HG02763 (cell line): ENCODE measurements around the gene CAPZB.

ENCODE experiments used
- ATAC-seq: cut with Tn5 transposase; IDR thresholded peaks from one replicate; pipeline ENCODE4 v1.9.1; 2021; ENCODE audit warnings: mild to moderate bottlenecking, moderate library complexity; ENCODE audit not compliant: unreplicated experiment

CAPZB gene

DNA sequence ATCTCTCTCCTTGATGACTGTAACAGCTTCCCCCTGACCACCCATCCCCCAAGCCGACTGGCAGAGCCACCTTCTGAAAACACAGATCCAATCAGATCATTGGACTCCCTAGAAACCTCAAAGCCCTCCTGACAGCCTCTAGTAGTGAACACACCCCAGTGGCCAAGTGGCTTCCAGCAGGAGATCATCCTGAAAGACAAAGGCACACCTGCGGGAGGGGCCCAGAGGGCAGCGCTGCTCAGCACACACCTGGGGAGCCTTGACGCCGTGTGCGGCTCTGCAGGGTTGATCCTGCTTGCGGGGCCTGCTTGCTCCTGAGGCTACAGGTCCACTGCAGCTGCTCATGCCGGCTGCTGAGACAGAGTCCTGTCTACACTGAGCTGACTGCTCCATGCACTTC is 131.7 kb downstream of the CAPZB start:
- no peak for ATAC-seq

DNA sequence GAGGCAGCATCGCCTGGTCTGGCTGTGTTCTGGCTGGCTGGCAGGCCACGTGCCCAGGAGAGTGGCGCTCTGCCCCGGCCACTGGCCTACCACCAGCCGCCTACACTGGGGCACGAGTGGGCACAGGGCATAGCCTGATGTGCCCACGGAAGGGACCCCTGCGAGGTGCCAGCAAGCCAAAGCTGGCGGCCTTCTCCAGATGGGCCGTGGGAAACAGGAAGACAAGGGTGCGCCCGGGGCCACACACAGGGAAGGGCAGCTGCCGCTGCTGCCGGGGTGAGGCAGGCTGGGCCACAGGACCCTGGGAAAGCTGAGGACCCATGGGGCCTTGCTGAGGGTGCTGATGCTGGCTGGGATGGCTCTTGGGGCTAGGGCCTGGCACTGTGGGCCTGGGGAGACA is 132.5 kb downstream of the CAPZB start:
- no peak for ATAC-seq

DNA sequence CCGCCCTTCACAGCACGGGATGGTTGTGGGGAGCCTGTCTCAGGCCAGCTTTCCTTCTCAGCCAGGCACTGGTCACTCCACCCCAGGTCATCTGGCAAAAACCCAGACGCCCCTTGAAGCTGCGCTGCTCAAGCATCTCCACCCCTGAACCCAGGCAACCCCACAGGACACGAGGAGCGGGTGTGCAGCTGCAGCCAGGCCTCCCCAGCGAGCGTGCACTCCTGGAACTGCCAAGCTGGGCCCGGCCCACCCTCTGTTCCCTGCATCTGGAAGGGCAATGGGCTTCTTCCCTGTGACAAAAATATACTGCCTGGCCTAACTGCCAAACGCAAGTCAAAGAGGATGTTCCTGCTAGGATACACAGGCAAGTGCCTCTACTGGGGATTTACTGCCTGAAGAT is 133.5 kb downstream of the CAPZB start:
- no peak for ATAC-seq

DNA sequence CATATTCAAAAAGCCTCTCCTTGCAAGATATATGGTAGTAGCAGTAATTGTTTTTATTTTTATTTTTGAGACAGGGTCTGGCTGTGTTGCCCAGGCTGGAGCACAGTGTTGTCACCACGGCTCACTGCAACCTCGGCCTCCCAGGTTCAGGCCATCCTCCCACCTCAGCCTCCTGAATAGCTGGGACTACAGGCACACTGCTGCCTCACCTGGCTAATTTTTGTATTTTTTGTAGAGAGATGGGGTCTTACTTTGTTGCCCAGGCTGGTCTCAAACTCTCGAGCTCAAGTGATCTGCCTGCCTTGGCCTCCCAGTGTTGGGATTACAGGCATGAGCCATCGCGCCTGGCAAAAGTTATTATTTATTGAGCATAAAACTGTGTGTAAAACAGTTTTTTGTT is 134.8 kb downstream of the CAPZB start:
- no peak for ATAC-seq

DNA sequence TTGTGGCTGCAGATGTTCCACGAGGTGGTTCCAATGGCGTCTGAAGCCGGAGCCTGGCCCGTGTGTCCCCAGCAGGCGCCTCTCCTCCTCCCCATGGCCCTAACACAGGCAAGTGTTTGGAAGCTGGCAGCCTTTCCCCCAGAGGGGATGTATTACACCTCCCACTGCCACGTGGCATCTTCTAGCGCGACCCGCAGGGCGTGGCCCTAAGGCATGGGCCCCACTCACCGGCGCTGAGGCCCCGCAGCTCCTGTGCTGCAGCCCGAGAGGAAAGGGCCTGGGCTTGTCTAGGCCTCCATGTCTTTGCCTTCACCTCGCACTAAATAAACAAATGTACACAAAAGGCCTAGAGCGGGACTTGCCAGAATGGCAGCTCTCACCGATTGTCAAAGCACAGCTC is 135.3 kb downstream of the CAPZB start:
- no peak for ATAC-seq

DNA sequence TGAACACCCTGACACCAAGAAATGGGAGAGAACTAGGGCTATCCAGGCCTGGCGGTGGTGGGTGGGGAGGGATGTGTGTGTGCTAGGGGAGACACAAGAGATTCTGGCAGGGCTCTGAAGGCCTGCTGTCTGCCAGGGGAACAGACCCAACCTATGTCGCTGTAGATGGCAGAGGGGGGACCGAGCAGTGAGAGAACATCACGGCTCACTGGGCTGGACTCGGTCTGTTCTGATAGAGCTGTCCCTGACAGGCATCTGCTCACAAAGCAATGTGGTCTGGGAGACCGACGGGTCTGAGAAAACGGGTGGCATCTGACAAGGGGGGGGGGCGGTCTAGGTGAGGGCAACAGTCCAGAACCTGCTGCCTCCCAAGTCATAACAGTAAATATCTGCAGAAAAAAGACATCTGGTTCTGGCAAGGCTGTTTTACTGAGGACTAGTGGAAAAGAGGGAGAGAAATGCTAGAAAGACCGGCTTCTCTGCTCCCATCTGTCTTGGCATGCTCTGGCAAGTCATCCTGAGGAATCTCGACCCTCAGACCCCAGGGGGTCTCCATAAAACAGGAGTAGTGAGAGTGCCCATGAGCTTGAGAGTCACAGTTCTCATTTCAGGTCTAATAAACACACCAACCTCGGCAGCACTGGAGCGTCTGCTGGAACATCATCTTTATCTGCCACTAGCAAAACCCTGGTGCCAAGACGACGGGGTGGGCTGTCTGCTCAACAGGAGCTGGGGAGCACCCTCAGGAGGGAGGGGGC is 136.7 kb downstream of the CAPZB start:
- ATAC-seq, result no peak

DNA sequence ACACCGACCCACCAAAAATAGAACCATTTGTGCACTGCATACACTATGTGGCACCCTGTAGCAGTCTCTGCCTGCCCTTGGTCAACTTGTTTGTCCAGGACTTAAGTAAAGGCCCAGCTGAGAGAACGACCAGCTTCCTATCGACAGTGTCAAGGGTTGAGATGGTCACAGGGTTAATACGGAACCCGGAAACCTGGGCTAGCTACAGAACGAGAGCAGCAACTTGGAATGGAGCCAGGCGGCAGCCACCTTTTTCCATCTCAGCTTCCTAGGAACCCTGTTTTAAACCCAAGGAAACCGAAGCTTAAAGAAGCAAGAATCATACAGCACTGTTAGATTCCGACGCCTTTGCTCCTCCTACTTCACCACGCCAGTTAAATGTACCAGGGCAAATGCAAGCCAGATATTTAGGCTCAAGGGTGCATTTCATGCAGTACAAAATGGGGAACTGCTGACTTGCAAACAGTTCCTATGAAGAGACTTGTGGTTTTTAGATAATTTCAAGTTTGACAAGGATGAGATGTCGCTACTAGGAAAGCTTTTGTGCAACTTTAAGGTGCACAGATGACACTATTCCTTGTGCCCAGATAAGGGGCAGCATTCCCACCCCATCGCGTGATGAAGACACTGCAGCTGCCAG is 137.7 kb downstream of the CAPZB start:
- ATAC-seq, result no peak

DNA sequence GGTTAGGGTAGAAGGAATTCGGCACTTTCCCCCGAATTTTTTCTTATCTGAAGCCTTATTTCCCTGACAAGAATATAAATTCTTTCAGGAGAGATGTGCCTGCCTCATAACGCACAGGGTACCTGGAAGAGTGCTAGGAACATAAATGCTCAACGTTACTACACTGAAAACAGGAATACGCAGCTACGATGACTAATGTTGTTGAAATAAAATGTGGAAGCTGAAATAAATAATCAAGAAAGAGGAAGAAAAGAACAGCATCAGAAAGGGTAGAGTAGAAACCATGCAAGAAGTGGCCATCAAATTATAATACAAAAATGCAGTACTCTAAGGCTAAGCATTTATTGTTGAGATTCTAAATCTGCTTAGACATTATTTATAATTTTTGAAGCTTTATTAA is 139.3 kb downstream of the CAPZB start:
- ATAC-seq, result no peak

DNA sequence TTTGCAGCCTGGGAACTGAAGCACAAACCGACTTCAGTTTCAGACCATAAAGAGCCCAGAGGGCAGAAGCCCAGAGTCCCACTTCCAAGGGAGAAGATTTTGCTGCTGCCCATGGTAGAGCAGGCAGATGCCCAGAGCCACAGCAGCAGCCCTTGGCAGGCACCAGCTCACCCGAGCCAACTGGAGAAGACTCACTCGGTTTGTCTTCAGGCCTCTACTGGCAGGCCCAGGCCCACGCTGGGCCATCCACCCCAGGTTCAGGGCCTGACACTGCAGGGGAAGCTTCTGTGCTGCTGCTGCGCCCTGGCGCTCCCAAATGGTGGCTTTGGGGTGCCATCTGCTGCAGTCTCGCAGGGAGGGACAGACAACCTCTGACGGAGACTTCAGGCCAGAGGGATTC is 139.9 kb downstream of the CAPZB start:
- no peak for ATAC-seq

DNA sequence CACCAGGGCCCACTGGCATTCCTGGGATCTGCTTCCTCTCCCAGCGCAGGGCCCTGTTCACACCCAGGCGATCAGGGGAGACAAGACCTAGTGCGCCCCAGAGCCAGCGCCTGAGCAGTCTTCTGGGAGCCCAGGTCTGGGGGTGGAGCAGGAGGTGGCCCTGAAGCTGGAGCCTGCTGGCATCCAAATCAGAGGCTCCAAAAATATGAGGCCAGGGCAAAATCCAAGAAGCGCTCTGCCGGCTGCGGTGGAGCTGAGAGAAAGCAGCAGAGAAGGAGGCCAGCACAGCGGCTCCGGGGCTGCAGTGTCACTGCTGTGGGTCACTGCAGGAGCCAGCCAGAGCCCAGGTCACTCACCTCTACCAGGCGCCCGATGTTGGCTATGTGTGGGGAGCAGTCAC is 140.5 kb downstream of the CAPZB start:
- no peak for ATAC-seq

DNA sequence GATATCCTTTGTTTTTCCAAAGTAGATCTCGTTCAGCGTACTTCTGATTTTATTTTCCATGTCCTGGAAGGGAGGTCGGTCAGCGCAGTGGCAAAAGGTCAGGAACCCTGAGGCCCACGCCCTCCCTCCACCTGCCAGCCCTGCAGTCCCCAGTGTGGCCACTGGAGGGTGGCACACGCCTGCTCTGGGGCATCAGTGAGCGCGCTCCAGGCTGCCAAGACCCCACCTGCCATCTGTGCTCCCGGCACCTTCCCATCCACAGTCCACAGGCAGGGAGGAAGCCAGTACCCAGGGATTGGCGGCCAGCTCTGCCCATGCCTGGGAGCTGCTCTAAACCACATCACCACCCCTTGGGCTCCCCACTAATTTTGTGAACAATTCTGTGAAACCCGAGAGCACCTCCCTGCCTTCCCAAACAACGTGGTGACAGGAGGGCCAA is 140.9 kb downstream of the CAPZB start:
- ATAC-seq, result no peak

DNA sequence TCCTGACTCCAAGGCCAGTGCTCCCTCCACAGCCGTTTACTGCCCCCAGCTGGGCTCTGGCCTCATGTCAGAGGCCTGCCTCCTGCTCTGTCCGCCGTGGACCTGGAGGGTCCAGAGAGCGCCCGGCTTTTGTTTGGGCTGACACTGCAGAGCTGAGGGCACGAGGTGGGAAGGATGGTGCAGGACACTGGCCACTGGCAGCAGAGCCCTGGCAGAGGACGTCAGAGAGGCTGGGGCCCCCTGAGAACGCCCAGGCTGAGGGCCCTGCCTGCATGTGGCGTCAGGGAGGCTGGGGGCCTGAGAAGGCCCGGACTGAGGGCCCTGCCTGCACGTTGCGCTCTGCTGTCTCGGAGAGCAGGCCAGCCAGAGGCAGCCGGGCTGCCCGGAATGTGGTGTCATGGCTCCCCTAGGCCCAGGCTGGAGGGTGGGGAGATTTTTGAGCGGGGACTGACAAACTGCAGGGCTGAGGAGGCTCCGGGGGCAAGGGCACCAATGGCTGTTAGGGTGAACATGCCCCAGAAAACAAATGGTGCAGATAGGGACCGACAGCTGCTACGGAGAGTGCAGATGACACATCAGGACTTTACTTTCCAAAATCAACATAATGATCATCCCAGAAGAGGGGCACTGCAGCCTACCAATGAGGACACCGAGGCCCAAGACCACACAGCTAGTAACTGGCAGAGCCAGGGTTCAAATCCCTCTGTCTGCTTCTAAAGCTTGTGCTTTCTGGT is 141.6 kb downstream of the CAPZB start:
- no peak for ATAC-seq

DNA sequence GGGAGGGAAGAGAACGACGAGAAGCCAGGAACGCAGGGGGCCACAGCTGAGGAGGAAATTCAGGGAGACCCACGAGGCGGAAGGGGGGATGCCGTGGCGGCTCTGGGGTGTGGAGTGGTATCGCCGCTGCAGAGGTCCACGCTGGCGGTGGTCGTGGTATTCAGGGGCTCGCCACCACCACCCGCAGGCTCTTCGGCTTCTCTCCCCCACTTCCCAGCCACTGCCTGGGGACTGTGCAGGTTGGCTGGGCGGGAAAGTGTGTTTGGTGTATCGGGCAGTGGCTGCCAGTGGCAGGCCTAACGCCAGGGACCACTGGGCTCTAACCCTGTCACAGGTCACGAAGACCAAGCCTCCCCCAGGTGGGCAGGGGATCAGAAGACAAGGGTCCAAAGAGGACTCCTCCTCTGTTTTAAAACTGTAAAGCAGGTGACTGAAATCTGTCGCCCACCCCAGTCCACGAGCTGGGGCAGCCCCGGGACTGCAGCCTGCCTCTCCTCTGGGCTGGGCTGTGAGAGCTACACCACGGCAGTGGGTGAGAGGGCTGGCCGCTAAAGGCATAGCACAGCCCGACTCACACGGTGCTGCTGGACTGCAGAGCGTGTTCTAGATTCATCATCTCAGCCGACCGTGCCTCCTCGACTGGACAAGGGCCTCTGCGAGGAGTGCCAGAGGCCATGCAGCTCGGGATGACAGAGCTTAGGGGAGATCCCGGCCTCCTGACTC is 142.3 kb downstream of the CAPZB start:
- ATAC-seq, result no peak

DNA sequence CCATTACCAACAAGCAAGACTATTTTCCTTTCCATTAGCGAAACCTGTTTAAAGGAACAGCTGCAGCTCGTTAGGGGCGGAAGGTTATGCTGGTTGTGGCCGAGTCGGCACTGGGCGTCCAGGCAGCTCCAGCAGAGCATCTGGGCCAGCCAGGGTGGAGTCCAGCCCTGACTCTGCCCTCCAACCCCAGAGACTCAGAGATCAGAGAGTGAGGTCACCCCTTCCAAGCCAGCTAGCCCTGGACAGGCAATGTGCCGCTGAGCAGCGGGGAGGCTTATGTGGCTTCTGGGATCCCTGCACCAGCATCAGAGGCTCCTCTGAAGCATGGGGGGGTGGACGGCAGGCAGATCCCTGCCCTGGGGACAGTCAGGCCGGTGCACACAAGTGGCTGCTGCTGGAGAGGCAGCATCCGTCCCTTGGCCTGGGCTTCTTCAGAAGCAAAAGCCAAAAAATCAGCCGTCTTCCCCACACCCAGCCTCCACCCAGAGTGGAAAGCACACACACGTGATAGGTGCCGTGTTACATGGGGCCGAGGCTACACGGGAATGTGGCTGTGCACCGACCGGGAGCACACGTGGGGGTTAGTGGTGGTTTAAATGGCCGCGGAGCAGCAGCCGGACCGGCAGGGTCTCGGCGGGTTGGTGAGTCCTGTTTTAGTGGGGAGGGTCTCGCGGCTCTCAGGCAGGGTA is 143.1 kb downstream of the CAPZB start:
- ATAC-seq, result no peak

DNA sequence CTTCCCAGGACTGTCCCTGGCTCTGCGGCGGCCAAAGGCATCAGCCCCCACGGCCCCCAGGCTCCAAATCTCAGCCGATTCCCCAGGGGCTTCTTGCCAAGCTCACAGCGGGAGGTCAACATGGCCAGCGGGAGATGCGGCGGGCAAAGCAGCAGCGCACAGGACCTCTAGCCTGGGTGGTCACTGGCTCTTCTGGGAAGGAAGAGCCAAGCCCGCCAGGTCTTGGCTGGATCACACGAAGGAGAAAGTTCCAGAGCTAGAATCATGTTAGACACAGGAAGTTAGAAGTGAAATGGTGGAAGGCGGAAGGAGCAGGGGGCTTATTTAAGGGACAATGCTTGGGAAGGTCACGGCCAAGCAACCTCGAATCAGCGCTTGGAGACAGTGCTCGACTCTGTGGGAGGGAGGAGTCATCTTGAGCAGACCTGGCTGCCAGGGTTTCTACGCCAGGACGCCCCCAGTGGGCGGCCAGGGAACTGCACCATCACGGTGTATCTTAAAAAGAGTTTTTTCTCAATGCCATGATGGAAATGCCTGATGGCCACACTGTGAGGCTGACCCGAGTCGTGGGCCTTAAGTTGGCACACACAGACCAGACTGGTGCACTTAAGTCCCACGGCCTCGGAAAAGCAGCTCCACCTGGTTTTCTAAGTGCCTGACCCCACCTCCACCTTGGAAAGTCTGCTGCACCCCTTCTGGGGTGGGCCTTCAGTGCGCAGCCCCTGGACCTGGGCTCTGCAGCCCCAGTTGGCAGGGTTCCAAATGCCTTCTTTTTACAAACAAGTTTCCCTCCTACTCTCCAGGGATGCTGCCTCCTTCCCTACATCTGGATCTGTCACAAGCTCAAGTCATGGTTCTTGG is 143.9 kb downstream of the CAPZB start:
- ATAC-seq, result no peak

DNA sequence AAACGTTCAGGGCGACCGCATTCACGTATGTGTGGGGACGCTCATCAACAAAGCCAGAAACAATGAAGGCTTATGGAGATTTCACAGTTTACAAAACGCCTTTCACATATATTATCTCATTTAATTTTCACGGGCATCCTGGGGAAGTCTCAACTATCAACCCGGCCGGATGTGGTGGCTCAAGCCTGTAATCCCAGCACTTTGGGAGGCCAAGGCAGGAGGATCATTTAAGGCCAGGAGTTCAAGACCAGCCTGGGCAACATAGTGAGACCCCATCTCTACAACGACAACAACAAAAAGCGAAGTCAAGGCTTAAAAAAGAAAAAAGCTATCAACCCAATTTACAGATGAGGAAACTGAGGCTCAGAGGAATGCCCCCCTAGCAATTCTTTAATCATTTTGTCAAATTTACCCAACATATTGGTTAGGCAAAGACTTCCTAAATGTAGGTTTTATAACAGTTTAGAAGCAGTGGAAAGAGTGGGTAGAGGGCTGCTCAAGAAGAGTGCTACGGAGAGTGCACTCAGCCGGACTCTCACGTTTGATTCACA is 144.9 kb downstream of the CAPZB start:
- no peak for ATAC-seq

DNA sequence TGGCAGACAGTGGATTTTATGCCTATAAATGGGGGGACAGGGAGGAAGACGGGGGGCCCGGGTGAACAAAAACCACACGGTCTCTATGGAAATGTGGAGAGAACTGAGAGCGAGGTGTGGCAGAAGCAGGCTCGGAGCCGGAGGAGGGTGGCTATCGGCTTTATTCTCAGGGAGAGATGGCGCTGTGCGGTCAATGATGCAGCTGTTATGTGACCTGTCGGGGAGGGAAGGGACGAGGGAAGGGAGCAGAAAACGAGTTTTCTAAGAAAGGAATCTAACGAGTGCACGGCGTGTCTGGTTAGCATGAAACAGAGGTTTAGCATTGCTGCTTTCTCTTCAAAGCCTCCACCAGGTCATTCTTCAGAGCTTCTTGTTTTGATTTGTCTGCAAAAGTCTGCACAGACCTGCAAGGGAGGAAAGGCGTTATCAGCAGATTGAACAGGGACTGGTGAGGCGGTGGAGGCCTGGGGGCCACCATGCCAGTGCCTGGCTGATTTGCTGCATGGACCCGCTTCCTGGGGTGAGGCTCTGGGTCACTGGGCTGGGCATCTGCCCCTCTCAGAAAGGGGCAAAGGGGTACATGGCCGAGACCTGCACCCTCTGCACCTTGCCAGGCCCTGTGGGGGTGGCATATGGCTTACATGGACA is 146.0 kb downstream of the CAPZB start:
- ATAC-seq, result no peak

DNA sequence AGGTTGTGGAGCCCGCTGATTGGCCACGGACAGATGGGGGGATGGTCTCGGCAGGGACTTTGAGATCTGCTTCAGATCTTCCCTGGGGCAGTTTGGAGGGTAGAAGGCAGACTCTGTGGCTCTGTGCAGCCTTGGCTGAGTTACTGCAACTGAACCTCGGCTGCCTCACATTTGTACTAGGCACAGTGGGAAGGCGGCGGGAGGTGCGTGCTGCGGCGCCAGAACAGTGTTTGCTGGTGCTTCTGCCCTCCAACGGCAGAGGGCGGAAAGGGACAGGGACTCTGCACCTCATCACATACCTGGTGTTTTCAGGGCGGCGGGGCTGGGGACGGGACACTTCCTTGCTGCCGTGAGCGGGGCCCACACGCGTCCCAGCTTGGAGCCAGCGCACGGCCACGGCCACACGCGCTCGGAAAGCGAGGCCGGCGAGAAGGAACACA is 147.0 kb downstream of the CAPZB start:
- no peak for ATAC-seq

DNA sequence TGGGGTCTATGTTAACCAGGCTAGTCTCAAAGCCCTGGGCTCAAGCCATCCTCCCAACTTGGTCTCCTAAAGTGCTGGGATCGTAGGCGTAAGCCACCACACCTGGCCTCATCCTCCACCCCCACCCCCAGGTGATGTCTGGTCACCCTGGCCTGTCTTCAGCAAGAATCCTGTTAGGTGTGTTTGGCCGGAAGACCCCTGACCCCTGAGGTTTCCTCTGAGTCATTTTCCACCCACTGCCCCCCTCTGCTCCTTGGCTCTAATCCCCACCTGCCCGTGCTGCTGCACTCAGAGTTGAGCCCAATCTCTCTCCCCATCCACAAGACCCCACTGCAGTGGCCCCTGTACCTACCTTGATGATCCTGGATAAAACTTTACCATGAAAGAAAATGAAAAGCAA is 148.1 kb downstream of the CAPZB start:
- ATAC-seq, result no peak
